ENCODE measurements around the gene FASLG.

DNA sequence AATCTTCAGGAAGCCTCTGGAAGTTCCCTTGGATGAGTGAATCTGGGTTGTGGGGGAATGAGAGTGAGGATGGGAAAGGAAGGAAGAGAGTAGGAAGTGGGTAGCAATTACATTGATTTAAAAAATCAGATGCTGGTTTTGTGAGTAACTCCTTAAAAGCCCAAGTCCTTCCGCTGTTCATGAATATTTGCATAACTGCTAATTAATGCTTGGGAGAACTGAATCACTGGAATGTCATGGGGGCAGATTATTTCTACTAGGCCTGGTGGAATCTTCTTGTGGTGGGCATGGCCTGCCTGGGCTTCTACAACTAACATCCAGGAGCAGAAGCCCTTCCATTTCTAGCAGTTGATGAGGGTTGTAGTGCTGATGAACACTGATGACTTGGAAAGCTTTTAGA is 52.7 kb downstream of the FASLG start:
- TF ChIP-seq, protein P1, sequence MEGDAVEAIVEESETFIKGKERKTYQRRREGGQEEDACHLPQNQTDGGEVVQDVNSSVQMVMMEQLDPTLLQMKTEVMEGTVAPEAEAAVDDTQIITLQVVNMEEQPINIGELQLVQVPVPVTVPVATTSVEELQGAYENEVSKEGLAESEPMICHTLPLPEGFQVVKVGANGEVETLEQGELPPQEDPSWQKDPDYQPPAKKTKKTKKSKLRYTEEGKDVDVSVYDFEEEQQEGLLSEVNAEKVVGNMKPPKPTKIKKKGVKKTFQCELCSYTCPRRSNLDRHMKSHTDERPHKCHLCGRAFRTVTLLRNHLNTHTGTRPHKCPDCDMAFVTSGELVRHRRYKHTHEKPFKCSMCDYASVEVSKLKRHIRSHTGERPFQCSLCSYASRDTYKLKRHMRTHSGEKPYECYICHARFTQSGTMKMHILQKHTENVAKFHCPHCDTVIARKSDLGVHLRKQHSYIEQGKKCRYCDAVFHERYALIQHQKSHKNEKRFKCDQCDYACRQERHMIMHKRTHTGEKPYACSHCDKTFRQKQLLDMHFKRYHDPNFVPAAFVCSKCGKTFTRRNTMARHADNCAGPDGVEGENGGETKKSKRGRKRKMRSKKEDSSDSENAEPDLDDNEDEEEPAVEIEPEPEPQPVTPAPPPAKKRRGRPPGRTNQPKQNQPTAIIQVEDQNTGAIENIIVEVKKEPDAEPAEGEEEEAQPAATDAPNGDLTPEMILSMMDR (IDR thresholded peaks at IDR 0.05), result no peak
- TF ChIP-seq POLR2A (IDR thresholded peaks at IDR 0.05), result no peak
